ENCODE results near the gene TTC22.

Gene TTC22

DNA sequence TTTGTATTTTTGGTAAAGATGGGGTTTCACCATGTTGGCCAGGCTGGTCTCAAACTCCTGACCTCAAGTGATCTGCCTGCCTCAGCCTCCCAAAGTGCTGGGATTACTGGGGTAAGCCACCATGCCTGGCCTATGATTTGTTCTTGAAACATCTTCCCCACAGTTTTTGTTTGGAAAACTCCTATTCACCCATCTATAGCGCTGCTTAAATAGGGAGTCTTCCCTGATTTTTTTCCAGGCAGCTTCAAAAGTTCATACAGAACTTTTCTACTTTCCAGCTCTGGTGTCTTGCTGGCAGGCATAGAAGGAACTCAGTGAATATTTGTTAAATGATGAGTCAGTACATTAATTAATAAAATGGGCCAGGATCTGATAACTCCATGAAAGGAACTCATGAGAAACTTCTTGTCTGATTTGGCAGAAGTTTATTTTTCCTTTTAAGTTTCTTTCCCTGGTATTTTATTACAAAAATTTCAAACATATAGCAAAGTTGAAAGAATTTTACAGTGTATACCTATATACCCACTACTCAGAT lies 33.0 kb upstream of the TTC22 start:
- no peak for DNase-seq (ENCODE audit: low read depth, low spot score)

GRCh38 chr1:54833121-54833520 lies 32.0 kb upstream of the TTC22 start:
- DNase-seq (ENCODE audit: low read depth, low spot score): no peak

DNA sequence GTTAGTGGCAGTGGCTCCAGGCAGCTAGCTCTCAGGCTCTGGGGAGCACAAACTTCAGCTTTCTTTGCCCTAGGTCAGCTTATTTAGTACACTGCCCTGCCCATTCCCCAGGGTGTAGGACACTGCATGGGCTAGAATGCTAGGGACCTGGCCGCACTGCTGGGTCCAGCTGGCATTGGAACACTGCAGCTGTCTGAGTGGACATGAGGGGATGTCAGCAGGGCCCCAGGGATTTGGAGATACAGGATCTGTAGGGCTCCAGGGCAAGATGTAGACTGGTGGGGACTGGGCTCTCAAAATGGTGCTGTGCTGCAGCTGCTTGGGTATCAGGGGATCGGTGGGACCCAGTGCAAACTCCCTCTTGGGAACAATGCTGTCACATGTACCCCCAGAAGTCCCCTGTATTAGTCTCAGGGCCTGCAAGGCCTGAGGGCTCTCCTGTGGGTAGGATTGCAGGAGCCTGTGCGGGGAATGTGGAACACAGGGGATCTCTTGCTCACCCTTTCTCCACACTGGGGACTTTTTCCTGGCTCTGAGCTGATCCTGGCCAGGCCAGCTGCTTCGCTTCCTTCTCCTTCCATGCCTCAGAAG lies 25.2 kb upstream of the TTC22 start:
- no peak for DNase-seq (ENCODE audit: low read depth, low spot score)

GRCh38 chr1:54825696-54826095 lies 24.6 kb upstream of the TTC22 start:
- DNase-seq (ENCODE audit: low read depth, low spot score): no peak

- no peak for DNase-seq (ENCODE audit: low read depth, low spot score)
Observed at GRCh38 chr1:54823670-54824069, 22.5 kb upstream of the TTC22 start.

GRCh38 chr1:54819733-54820132 lies 18.6 kb upstream of the TTC22 start:
- DNase-seq (ENCODE audit: low read depth, low spot score): no peak

DNA sequence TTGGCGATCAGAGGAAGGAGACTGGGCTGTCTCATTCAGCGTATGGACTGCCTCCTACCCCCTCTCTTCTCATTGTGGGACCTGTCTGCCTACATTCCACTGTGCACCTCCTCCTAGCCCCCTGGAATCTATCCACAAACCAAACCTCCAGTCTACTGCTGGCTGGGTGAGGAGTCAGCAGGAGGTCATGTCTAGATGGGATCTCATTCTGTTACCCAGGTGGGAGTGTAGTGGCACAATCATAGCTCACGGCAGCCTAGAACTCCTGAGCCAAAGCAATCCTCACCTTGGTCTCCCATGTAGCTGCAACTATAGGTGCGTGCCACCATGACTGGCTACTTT lies 18.0 kb upstream of the TTC22 start:
- DNase-seq (ENCODE audit: low read depth, low spot score): no peak

DNA sequence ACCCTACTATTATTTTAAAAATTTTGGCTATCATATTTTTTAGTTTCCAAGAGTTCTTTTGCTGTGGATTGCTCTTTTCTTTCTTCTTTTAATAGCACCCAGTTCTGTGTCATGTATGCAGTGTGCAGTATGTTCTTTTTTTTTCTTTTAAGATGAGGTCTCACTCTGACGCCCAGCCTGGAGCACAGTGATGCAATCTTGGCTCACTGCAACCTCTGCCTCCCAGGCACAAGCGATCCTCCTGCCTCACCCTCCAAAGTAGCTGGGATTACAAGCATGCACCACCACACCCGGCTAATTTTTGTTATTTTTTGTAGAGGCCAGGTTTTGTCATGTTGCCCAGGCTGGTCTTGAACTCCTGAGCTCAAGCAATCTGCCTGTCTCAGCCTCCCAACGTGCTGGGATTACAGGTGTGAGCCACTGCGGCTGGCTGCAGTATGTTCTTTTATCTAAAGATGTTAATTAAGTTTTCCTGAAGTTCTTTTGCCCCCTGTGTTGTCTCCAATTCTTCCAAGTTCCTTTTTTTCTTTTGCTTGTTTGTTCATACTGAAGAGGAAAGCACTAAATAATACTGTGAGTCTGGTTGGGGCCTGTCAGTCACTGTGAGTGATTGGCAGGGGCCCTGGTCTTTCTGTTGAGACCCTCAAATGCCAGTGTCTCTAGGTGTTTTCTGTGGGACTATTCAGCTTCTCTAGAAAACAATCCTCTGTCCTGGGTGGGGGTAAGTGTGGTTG lies 17.5 kb upstream of the TTC22 start:
- no peak for DNase-seq (ENCODE audit: low read depth, low spot score)

DNA sequence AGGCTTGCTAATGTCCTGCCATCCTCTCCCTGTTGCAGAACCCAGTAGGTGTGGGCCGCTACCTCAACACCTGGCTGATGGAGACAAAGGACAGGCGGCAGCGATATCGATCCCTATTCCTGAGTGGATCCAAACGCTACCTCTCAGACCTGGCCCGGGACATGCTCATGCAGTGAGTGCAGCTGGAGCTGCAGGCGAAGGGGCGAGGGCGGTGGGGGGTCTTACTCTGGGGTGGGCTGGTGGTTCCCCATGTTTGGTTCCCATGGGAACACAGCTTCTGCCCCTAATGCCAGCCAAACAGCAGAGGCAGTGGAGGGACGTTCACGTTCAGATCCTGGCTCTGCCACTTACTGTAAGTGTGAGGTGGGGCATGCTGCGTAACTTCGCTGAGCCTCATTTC lies 15.8 kb upstream of the TTC22 start:
- no peak for DNase-seq (ENCODE audit: low read depth, low spot score)

- DNase-seq (ENCODE audit: low read depth, low spot score): no peak
Observed at GRCh38 chr1:54816130-54816529, 15.0 kb upstream of the TTC22 start.

DNA sequence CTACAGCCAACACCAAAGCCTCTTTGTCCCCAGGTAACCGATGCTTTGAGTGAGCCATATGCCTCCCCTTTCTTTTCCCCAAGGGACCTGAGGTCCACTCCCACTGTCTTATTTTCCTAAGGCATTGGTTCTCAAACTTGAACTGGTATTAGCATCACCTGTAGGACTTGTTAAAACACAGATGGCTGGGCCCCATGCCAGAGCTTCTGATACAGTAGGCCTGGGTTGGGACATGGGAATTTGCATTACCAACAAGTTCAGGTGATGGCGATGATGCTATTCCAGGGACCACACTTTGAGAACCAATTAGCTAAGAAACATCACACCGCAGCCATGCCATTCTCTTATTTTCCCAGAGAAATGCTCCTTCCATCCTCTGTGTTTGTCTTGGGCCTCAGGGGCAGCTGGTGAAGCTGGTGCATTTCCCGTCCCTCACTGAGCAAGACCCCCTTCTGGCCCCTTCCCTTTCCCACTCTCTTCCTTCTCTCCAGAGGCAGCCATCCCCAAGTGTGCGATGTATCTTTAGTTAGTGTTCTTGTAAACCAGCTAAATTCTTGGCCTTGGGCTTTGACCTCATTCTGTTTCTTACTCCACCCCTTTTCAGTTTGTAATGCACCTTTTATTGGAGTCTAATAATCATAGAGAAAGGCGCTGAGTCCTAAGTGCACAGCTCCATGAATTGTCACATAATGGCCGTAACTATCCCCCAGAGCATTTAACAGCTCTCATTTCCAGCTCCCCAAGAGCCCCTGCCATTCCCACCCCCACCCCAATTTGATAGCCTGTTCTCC lies 14.2 kb upstream of the TTC22 start:
- DNase-seq (ENCODE audit: low read depth, low spot score): no peak

DNA sequence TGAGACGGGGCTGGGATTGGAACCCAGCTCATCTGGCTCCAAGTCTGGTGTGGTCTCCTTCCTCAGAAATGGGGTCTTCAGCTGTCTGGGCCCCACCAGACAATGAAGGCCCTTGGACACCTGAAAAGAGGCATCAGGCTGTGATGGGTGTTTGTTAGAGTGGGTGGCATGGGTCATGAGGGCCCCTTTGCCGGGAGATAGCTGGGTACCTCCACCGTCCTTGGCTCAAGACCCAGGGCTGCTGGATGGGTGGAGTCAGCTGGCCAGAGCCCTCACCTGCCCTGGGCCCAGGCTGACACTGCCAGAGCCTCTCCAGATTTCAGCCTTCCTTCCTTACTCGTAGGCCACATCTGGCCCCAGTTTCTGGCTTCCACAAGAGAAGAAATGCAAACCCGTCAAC lies 13.4 kb upstream of the TTC22 start:
- DNase-seq (ENCODE audit: low read depth, low spot score): no peak

GRCh38 chr1:54814126-54814498 lies 13.0 kb upstream of the TTC22 start:
- DNase-seq (ENCODE audit: low read depth, low spot score): no peak

GRCh38 chr1:54813485-54814125 lies 12.5 kb upstream of the TTC22 start:
- no peak for DNase-seq (ENCODE audit: low read depth, low spot score)

DNA sequence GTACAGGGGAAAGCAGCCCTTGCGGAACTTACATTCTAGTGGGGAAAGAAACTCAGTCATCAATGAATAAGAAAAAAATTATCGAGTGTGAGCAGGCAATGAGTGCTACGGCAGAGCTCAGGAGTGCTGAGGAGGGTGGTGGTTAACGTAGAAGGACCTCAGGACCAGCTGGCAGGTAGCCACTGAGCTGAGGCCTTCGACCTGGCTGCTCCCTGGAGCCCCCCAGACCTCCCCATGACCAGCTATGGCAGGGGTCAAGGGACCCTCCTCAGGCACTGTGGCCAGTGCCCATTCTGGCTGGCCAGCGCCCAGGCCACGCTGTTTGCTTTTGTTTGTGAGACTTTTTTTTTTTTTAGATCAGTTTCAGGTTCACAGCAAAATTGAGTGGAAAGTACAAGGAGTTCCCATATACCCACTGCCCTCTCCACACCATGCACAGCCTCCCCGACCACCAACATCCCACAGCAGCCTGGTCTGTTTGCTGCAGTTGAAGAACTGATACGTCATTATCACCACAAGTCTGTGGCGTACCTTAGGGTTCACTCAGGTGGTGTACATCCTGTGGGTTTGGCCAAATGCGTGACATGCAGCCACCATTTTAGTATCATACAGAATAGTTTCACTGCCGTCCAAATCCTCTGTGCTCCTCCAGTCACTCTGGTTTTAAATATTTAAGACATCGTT lies 11.8 kb upstream of the TTC22 start:
- no peak for DNase-seq (ENCODE audit: low read depth, low spot score)

DNA sequence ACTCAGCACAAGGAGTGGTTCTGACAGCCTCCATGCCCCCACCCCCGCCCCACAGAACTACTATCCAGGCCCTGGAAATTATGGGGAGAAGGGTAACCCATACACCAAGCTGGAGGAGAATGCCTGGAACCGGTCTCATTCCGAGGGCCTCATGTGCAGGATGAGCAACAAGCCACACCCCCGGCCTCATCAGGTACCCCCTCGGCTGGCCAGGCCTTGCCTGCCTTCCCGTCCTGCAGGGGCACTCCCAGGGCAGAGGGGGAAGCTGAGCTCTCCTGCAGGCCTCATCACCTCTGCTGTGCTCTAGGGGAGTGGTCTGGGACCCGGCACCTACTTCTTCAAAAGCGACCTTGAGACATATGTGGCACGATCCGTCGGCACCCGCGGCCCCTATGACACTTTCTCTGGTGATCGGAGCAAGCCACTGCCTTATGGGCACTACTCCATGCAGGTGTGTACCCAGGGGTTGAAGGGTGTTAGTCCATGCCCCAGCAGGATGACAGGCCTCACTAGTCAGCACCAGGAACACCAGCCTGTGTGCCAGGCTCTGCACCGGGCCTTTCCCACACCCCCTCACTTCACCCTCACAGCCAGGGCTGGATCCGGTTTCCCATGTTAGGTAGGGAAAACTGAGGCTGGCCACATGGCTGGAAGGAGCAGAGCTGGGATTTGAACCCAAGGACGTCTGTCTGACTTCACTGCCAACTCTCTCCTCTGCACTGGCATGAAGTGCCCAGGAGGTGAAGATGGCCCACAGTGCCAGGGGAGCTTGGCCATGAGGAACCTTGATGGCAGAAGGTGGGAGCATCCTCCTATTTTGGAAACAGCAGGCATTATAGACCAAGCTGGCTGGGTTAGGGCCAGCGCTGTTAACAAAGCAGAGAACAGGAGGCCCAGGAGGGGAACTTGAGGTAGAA lies 10.9 kb upstream of the TTC22 start:
- no peak for DNase-seq (ENCODE audit: low read depth, low spot score)

GRCh38 chr1:54811066-54811465 lies 9.9 kb upstream of the TTC22 start:
- DNase-seq (ENCODE audit: low read depth, low spot score): no peak

DNA sequence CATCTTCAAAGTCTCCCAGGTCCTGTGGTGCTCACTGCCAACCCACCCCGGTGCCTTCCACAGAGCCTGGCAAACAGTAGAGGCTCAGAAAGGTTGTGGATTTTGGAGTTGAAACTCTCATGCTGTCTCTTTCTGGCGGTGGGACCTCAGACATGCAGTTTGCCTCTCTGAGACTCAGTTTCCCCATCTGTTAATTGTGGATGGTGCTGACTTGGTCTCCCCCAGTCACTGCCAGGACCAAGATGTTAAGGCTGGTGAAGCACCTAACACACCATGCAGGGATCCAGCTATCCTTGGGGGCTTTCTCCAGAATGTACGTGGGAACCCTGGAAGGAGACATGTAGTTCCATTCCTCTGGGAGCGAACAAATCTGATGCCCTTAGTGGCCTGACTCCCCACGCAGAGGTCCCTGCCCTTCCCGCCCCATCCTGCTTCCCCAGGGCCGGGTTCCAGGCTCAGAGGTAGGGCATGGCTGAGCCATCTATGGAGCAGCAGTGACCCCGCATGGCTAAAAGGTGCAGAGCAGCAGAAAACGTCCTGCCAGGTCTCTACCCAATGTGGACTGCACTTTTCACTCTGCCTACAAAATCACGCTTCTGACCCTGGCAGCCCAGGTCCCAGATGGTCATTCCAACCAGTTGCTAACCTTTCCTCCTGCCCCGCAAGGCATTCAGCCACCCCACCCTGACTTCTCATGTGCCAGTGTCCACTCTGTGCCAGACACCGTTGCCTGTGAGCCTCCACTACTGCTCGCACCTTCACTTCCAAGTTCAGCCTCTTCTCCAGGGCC lies 9.2 kb upstream of the TTC22 start:
- DNase-seq (ENCODE audit: low read depth, low spot score): no peak

- no peak for DNase-seq (ENCODE audit: low read depth, low spot score)
Observed at GRCh38 chr1:54809496-54810074, 8.5 kb upstream of the TTC22 start.
